GM19025 (cell line): ENCODE data around the gene CELF6.
"Not testable (repeated sequence)": the region's sequence is repeated elsewhere in the genome, so short reads cannot be mapped to it uniquely, and the experiment has no call there.

Experiments
- ATAC-seq: cut with Tn5 transposase; IDR thresholded peaks from one replicate; pipeline ENCODE4 v1.9.1; 2021; ENCODE audit warnings: mild to moderate bottlenecking, low read depth, moderate library complexity; ENCODE audit not compliant: unreplicated experiment

CELF6 gene

GRCh38 chr15:72318408-72318942 is 1.5 kb downstream of the CELF6 start:
- ATAC-seq, result no peak

- no peak for ATAC-seq
These were observed 4.1 kb downstream of the CELF6 start for GRCh38 chr15:72315706-72316370.

- no peak for ATAC-seq
These were observed 6.1 kb downstream of the CELF6 start for GRCh38 chr15:72313881-72314280.

- ATAC-seq, result no peak
These were observed 6.5 kb downstream of the CELF6 start for GRCh38 chr15:72313448-72313840.

GRCh38 chr15:72312605-72313447 is 7.1 kb downstream of the CELF6 start:
- ATAC-seq, result no peak

- ATAC-seq, result no peak
These were observed 12.9 kb downstream of the CELF6 start for GRCh38 chr15:72307026-72307425.

GRCh38 chr15:72306211-72306785 is 13.7 kb downstream of the CELF6 start:
- ATAC-seq, result no peak

- ATAC-seq, result no peak
These were observed 15.4 kb downstream of the CELF6 start for GRCh38 chr15:72304596-72304995.

GRCh38 chr15:72302955-72303354 is 17.0 kb downstream of the CELF6 start:
- ATAC-seq, result no peak

- ATAC-seq, result no peak
These were observed 30.2 kb downstream of the CELF6 start for GRCh38 chr15:72289597-72290325.

- ATAC-seq, result no peak
These were observed 31.0 kb downstream of the CELF6 start for GRCh38 chr15:72288796-72289596.

GRCh38 chr15:72285927-72286516 is 33.9 kb downstream of the CELF6 start:
- no peak for ATAC-seq

GRCh38 chr15:72285402-72285801 is 34.6 kb downstream of the CELF6 start:
- no peak for ATAC-seq

GRCh38 chr15:72284781-72285180 is 35.2 kb downstream of the CELF6 start:
- no peak for ATAC-seq

GRCh38 chr15:72281713-72282112 is 38.2 kb downstream of the CELF6 start:
- no peak for ATAC-seq

GRCh38 chr15:72280751-72281150 is 39.2 kb downstream of the CELF6 start:
- no peak for ATAC-seq

- ATAC-seq, result no peak
These were observed 41.2 kb downstream of the CELF6 start for GRCh38 chr15:72278737-72279136.

GRCh38 chr15:72276326-72276700 is 43.6 kb downstream of the CELF6 start:
- ATAC-seq, result no peak

GRCh38 chr15:72275635-72276325 is 44.2 kb downstream of the CELF6 start:
- ATAC-seq, result not testable (repeated sequence)
